H54 (cell line): ENCODE results near the gene NUP43.
"Not testable (repeated sequence)": the region's sequence is repeated elsewhere in the genome, so short reads cannot be mapped to it uniquely, and the experiment has no call there.

ENCODE experiments used
- DNase-seq: peaks from one replicate; pipeline ENCODE4 v3.0.0; 2011; ENCODE audit warnings: low spot score, mixed read lengths; ENCODE audit not compliant: insufficient read length
- FAIRE-seq: peaks from 3 replicates; lab custom pipeline; 2011; peaks lifted over from hg19 to GRCh38; lab: Jason Lieb, UNC
- POLR2A ChIP-seq: IDR thresholded peaks from 2 replicates; pipeline ENCODE4 v1.6.1; 2011; ENCODE audit warnings: low read depth, mild to moderate bottlenecking, low read length

Gene NUP43

DNA sequence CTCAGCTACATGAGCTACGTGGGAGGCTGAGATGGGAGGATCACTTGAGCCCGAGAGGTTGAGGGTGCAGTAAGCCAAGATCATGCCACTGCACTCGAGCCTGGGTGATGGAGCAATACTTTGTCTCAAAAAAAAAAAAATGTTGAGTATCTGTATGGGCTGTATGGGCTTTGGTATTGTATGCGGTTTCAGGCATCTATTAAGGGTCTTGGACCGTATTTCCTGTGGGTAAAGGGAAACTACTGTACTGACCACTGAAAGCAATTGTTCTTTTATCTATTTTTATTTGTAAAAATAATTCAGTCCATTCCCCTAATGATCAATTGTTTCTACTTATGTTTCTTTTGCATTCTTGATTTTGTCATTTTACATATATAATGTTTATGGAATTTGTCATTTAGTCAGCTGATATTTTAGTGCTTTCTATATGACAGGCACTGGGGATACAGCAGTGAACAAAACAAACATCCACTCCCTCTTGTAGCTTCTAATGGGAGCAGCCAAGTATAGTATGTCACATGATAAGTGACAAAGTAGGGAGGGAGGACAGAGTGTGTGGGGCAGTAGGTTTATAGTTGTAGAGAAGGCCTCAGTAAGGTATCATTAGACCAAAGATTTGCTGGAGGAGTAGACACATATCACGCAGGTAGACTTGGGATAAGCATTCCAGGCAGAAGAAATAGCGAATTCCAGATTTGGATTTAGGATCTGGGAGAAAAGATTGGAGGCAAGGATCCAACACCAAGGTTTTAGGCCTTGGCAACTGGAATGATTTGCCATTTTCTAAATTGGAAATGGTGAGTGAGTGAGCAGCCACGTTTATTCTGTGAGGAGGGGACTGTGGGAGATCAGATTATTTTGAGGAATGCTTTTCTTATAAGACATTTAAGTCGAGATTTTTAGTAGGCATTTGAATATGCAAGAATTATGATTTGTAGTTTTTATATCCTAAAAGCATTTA lies 9.3 kb upstream of the NUP43 start:
- TF ChIP-seq POLR2A: no peak
- FAIRE-seq (no peak), DNase-seq (no peak)

DNA sequence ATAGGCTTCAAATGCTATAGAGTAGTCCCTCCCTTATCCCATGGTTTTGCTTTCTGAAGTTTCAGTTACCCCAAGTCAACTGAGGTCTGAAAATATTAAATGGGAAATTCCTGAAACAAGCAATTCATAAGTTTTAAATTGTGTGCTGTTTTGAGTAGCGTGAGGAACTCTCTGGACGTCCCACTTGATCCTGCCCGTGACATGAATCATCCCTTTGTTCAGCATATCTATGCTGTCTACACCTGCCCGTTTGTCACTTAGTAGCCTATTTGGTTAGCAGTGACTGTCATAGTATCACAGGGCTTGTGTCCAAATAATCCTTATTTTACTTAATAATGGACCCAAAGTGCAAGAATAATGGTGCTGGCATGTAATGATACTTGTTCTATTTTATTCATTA lies 8.2 kb upstream of the NUP43 start:
- no peak for FAIRE-seq
- TF ChIP-seq POLR2A: no peak
- no peak for DNase-seq

DNA sequence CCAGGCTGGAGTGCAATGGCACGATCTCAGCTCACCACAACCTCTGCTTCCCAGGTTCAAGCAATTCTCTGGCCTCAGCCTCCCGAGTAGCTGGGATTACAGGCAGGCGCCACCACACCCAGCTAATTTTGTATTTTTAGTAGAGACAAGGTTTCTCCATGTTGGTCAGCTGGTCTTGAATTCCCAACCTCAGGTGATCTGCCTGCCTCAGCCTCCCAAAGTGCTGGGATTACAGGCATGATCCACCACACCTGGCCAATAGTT lies 7.0 kb upstream of the NUP43 start:
- DNase-seq, FAIRE-seq: not testable (repeated sequence)

DNA sequence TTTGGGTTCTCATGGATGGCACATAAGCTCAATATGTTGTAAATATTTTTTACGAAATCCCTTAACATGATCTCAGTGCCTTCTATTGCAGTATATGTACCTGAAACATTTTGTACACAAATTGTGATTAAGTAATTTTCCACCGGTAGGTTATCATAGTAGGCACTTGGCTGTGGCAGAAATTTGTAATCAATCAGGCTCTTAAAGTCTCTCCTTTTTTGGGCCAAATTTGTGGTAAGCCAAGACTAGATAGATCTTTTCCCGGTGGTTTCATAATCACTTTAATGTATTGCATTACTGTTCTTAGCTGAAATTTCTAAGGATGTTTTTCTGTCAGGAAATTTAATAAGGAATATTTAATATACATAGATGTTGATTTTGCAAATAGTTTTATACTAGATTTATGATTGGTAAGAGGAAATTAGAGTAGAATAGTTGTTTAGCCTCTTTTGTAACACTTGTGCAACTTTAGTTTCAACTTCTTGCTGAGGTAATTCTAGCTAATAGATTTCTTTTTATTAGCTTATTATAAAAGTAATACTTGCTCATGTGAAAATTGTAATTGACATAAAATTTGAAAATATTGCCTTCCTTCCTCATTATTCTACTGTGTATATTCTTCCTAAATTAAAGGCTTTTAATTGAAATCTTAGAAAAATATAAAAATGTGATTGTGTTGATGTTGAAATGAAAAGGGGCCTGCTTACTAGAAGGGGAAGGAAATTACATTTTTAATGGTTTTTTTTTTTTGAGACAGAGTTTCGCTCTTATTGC lies 6.5 kb upstream of the NUP43 start:
- FAIRE-seq: no peak
- no peak for TF ChIP-seq POLR2A
- no peak for DNase-seq

DNA sequence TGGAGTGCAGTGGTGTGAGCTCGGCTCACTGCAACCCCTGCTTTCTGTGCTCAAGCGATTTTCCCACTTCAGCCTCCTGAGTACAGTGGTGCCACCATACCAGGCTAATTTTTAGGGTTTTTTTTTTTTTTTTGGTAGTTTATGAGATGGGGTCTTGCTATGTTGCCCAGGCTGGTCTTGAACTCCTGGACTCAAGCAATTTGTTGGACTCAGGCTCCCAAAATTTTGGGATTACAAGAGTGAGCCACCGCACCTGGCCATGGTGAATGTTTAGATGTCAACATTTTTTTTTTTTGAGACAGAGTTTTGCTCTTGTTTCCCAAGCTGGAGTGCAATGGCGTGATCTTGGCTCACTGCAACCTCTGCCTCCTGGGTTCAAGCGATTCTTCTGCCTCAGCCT lies 5.6 kb upstream of the NUP43 start:
- not testable (repeated sequence) for FAIRE-seq, DNase-seq

DNA sequence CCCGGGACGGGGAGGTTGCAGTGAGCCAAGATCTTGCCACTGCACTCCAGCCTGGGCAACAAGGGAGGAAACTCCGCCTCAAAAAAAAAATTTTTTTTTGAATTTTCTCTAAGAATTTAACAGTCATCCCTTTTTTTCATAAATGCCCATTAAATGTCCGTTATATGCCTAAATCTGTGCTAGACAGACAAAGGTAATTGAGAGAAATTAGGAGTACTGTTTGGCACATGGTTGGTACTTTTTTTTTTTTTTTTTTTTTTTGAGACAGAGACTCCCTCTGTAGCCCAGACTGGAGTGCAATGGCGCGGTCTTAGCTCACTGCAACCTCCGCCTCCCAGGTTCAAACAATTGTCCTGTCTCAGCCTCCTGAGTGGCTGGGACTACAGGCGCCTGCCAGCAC lies 4.9 kb upstream of the NUP43 start:
- no peak for TF ChIP-seq POLR2A
- FAIRE-seq: no peak
- no peak for DNase-seq

DNA sequence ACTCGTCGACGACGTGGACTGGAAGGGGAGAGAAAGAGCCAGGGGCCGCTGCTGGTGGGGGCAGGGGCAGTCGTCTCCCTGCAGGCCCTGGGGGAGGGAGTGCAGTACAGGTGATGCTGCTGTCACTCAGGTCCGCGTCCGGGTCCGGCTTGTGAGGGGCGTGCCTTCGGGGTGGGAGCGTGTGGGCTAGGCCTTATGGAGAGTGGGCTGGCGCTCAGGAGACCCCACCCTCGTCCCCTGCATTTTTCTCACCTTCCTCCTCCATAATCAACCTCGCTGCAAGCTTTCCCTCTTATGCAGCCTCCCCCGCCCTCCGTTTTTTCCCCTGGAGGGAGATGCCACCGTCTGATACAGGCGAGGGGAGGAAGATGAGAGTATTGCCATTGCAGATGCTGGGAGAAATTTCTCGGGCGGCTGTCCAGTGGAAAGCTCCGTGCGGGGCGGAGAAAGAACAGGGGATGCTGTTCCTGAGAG lies 3.8 kb upstream of the NUP43 start:
- FAIRE-seq: no peak
- DNase-seq: peak; percentile 15
- TF ChIP-seq POLR2A: no peak

DNA sequence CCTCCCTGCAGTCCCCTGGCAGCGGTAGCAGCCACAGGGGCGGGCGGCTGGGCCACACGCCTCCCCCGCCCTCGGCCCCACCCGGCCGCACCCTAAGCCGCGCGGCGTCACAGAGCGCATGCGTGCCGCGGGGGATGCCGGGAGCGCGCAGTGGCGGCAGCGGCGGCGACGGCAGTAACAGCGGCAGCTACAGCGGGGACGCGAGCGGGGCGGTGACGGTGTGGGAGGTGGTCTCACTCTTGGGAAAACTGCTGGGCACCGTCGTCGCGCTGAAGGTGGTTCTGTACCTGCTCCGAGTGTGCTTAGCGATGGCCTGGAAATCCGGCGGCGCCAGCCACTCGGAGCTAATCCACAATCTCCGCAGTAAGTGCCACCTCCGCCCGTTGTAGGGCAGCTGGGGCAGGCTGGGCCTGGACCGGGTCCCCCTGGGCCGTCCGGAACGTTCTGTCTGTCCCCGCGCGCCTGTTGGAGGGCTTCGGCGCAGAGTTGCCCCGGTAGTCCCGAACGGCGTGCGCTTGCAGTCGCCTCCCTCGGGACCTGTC lies 3.3 kb upstream of the NUP43 start, which contains the start of gene PCMT1:
Gene PCMT1 (plus strand): TSS at position 148 of the 542 bp plus-strand sequence. CDS start 161 bp downstream, at position 309.
- FAIRE-seq (no peak), DNase-seq (peak; percentile 58)
- peak; percentile 97 for TF ChIP-seq POLR2A

DNA sequence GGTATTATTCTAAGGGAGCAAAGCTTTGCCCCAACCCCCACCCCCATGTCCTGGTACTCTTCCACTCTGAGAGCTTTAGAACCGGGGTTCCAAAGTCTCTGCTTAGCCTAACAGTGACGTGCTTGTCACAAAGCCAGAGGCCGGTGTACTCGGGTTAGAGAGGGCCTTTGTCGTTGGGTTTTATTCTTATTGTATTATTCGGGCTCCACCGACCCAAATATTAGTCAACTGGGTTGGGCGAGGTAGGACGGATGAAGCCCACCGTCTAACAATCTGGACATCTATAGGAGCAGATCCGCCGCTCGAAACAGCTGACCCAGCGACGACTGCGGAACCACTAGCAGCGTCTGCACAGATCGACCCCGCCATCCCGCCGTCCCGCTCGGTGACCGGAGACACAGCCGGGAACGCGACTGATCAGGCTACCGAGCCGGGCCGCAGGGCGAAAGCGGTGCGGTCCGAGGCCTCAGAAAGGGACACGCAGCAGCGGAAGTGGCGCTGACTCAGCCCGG lies 2.8 kb upstream of the NUP43 start:
- not testable (repeated sequence) for DNase-seq, FAIRE-seq

DNA sequence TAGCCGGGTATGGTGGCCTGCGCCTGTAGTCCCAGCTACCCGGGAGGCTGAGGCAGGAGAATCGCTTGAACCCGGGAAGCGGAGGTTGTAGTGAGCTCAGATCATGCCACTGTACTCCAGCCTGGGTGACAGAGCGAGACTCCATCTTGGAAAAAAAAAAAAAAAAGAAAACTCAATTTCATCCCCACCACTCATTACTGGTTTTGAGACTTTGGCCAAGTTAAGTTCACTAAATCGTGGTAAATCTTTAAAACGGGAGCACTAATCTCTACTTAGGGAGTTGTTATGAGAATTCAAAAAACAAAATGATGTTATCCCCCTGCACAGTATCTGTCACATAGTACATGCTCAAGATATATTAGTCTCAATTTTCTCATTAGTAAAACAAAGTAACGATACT lies 1.1 kb downstream of the NUP43 start:
- not testable (repeated sequence) for FAIRE-seq

DNA sequence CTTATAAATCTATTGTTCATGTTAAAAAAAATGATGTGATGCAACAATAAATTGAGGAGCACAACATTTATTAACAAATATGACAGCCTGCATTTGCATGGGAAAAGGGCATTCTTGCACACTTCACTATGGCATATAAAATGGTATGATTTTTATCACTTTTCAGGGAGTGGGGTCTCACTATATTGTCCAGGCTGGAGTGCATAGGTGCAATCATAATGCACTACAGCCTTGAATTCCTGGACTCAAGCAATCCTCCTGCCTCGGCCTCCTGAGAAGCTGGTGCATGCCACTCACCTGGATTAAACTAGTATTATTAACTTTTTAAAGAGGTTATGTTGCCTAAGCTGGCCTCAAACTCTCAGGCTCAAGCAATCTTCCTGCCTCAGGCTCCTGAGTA lies 11.4 kb downstream of the NUP43 start:
- FAIRE-seq: no peak
- no peak for DNase-seq
- TF ChIP-seq POLR2A: no peak

More for the DNA sequence above, 1.1 kb downstream of the NUP43 start:
- not testable (repeated sequence) for DNase-seq

DNA sequence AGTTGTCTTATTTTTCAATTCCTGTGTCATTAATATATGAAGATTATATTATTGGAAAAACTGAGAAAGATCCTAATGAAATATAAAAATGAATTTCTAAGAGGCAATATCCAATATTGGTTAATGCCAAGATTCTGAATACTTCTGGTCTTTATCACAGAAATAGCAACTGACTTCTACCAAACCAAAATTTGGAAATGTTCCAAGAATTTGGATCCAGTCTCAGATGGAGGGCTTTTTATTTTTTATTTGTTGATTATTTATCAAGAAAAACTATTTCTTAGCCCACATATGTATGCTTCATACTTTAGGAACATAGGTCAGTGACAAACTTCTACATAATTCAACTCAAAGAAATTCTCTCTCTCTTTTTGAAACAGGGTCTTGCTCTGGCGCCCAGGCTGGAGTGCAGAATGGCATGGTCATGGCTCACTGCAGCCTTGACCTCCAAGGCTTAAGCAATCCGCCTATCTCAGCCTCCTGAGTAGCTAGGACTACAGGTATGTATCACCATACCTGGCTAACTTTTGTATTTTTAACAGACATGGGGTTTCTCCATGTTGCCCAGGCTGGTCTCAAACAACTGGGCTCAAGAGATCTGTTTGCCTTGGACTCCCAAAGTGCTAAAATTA lies 13.1 kb downstream of the NUP43 start:
- no peak for DNase-seq
- no peak for TF ChIP-seq POLR2A
- no peak for FAIRE-seq

DNA sequence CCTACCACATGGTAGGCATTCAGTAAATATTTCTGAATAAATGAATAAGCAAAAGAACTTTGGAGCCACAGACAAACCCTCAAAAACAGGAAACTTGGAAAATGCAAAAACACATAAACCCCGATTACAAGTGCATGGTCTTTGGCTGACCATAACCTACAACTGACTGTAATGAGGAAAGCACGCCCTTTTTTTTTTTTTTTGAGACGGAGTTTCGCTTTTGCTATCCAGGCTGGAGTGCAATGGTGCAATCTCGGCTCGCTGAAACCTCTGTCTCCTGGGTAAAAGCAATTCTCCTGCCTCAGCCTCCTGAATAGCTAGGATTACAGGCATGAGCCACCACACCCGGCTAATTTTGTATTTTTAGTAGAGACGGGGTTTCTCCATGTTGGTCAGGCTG lies 16.5 kb downstream of the NUP43 start:
- FAIRE-seq: no peak
- no peak for DNase-seq
- no peak for TF ChIP-seq POLR2A
